Stimulated activated CD4-positive, alpha-beta T cell treated with anti-CD3 and anti-CD28 coated beads, Interleukin-12 subunit alpha, Interleukin-12 subunit beta, amount 100 ng/mL, for 4 hours (primary cell): ENCODE data around the gene SKAP1.
"Not testable (repeated sequence)": the region's sequence is repeated elsewhere in the genome, so short reads cannot be mapped to it uniquely, and the experiment has no call there.

Experiments used
- DNase-seq: peaks from one replicate; pipeline ENCODE4 v3.0.0-alpha.2; 2020

Gene SKAP1

DNA sequence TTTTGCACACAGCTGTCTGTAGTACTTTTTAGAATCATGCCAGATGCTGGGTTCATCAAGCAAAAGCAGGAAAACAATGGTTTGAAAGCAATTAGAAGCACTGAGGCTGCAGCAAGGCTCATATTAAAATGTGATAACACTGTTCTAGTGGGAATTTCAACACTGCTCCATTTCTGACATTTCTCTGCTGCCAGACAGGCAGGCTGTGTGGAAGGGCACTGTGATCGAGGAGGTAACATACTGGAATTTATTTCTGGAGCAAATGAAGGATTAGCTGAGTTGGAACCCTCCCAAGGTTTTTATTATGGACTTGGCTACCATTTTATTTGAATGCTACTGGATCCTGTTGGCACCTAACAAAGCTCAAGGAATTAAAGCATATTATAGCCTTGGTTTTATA, 66.9 kb downstream of the SKAP1 start:
- DNase-seq = no peak

DNA sequence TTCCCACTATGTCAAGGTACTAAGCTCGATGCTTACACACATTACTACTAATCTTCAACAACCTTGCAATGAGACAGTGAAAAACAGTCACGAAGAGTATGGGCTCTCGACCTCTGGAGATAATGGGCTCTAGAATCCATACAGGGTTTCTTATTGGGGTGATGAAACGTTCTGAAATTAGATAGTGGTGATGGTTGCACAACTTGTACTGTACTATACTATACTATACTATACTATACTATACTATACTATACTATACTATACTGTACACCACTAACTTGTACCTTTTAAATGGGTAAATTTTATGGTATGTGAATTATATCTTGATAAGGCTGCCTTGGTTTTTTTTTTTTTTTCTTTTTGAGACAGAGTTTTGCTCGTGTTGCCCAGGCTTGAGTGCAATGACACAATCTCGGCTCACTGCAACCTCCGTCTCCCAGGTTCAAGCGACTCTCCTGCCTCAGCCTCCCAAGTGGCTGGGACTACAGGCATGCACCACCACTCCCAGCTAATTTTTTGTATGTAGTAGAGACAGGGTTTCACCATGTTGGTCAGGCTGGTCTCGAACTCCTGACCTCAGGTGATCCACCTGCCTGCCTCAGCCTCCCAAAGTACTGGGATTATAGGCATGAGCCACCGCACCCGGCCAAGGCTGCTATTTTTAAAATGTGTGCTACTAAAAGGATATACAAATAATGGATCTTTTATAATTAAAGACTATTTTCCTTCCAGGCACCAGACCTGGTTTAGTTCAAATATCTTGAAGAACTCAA, 69.0 kb downstream of the SKAP1 start:
- DNase-seq = not testable (repeated sequence)

DNA sequence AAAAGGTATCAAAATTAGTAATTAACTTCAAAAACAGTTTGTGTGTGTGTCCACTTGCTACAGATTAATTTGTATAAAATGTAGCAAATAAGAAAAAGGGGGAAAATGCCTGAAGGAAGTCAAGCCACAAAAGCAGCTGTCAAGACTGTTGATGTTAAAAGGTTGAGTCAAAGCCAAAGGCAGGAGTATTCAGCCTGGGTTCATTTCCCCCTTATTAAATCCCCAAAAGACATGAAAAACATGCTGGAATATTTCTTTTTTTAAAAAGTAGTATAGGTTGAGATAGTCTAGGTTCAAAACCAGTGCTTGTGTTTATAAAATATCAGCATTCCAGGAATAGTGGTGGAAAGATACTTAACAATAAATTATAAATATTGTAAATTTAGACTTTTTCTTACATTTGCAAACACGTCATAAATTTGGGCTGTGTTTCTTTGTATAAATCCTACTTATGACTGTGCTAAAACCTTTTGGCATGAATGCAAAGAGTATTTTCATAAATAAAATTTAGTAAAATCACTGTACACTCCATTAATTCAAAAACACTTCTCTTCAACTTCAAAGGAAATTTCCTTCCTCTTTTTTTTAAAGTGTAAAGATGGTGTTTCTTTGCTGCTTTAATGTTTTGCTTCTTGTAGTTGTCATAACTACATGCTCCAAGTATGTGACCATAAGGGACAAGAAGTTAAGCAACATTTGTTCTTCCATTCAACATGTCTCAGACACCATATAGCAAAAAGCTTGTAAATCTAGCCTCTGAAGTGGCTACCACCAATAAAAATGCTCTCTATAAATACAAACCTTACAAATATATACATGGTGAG, 72.0 kb downstream of the SKAP1 start:
- no peak for DNase-seq

DNA sequence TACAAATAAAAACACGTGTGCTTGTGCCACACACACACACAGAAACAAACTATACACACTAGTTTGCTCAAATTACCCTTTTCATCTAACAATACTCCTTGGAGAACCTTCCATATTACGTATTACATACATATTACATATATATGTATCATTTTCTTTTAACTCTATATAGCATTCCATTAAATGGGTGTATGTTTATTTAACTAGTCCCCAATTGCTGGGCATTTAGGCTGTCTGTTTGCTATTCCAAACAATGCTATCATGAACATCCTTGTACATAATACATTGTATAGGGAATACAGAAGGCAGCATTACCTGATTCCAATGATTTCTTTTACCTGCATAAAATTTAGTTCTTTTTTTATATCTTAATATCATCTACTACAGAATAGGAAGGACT, 73.1 kb downstream of the SKAP1 start:
- DNase-seq = no peak

GRCh38 chr17:48352630-48353029, 77.4 kb downstream of the SKAP1 start:
- DNase-seq = no peak

- DNase-seq = no peak
Observed at GRCh38 chr17:48351911-48352332, 78.1 kb downstream of the SKAP1 start.

DNA sequence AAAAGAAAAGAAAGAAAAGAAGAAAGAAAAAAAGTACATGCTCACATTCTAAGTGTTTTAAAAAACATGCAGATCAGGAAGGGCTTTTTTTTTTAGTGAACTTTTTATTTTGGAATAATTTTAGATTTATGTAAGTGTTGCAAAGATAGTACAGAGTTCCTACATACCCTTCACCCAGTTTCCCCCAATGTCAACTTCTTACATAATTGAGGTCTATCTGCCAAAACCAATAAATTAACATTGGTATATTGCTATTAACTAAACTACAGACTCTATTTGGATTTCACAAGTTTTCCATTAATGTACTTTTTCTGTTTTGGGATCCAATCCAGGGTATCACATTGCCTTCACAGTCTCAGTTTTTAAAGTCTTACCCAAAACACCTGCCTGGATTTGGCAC, 81.7 kb downstream of the SKAP1 start:
- no peak for DNase-seq

- no peak for DNase-seq
Observed at GRCh38 chr17:48347177-48347576, 82.8 kb downstream of the SKAP1 start.

GRCh38 chr17:48344251-48344650, 85.8 kb downstream of the SKAP1 start:
- no peak for DNase-seq

DNA sequence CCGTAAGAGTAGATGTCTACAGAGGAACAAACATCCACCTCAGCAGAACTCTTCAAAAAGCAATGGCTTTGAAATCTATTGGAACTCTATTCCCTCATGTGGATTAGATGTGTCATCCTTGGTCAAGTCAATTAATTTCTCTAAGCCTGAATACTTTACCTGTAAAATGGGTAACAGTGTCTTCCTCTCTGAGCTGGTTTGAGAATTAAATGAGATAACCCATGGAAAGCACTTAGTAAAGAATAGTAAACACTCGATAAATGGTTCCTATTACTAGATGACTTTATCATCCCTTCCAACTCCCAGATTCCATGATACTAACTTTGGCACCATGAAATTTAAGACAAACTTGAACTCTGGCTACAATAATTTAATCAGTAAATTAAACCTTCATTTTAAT, 89.1 kb downstream of the SKAP1 start:
- no peak for DNase-seq

DNA sequence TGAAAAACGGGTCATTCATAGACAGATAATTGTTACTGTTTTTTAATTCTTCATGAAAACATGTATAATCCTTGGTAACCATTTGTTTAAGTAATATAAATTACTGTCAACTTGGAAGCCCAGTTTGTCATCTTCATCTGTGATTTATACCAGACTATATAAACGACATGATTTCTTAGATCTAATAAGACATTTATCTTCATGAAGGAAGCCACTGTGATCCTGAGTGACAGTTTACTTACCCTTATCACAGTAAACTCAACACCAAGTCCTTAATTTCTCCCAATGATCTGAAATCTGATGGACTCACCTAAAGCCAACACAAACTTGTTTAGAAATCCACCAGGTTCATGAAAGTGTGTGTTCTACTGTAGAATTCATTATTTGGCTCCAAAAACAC, 91.3 kb downstream of the SKAP1 start:
- no peak for DNase-seq

DNA sequence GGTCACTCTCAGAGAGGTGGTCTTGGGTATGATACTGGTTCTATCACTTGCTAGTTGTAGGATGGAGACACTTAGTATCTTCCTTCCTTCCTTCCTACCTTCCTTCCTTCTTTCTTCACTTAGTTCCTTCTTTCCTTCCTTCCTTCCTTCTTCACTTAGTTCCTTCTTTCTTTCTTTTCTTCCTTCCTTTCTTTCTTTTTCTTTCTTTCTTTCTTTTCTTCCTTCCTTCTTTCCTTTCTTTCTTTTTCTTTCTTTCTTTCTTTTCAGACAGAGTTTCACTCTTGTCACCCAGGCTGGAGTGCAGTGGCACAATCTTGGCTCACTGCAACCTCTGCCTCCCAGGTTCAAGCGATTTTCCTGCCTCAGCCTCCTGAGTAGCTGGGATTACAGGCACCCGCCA, 92.1 kb downstream of the SKAP1 start:
- not testable (repeated sequence) for DNase-seq

- DNase-seq = no peak
Observed at GRCh38 chr17:48336986-48337385, 93.0 kb downstream of the SKAP1 start.

GRCh38 chr17:48335858-48336500, 94.0 kb downstream of the SKAP1 start:
- no peak for DNase-seq

DNA sequence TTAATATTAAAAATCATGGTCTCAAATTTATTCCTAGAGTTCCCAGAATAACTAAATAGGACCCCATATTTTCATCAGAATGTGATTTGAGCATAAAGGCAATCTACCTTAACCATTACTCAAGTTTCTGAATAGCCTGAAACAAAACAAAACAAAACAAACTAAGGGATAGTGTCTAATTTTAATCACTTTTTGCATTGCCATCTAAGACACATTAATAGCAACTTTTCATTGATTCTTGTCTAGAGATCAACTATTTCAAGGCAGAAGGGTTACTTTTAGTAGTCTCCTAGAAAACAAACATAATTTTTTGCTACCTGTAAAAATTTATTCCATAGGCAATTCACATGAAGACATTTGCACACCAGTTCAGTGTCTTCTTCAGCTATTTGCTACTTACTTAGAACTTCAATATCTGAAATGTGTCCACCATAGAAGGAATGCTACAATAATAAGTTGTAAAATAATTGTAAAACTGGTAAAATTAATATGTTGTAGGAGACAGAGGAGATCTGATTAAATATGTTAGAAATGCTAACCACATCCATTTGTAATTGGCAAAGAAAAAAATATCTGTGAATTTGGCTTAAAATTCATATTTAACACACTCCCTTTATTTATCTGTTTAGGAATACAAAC, 94.7 kb downstream of the SKAP1 start:
- DNase-seq = no peak

GRCh38 chr17:48333034-48333530, 96.9 kb downstream of the SKAP1 start:
- DNase-seq = no peak

- DNase-seq = no peak
Observed at GRCh38 chr17:48330887-48331286, 99.1 kb downstream of the SKAP1 start.

DNA sequence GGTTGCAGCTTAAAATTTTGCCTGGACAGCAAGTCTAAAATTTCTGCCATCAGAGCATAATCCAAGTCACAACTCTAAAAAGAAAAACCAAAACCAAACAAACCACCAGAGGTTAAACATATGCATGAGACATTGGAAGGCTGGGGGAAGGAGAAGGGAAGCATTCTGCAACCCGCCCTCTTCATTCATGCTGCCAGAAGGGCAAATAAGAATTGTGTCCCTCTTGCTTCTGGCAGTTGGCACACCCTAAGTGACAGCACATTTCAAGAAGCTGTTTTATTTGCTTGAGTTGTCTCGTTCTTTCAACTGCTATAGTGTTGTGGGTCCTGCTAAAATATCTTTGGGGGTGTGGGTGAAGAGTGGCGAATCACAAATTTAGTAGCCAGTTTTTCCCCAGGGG, 99.6 kb downstream of the SKAP1 start:
- no peak for DNase-seq

DNA sequence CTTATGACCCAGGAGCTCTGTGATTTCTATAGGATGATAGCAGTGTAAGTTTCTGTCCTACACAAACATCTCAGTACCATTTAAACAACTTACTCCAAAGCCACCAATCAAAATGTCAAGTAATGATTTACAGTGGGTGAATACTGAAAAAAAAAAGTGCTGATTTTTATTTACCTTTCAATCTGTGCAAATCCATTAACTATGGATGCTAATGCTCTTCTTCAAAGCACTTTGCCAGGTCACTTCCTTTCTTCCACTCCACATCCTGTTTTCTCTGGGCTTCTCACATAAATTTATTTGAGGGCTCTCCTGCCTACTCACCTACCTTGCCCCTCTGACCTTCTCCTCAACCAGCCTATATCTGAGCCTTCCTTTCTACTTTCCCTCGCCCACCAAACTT, 101.6 kb downstream of the SKAP1 start:
- no peak for DNase-seq

DNA sequence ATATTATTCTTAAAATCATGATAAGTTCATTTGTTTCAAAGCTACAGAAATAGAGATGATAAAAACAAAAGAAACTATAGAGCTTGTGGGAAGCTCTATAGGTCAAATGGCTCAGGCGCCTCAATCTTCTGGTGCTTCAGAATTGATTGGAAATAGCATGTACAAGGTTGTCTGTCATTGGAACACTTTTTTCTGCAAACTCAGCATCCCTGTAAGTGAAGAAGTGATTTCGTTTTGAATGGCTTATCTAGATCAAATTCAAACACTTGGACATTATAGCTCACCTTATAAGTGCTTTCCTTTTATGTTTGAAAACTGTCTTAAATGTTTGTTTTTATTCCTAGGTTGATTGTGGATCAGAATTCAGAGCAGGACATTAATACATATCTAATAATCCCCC, 103.7 kb downstream of the SKAP1 start:
- no peak for DNase-seq

- no peak for DNase-seq
Observed at GRCh38 chr17:48322060-48322459, 108.0 kb downstream of the SKAP1 start.

- DNase-seq = no peak
Observed at GRCh38 chr17:48317732-48318131, 112.3 kb downstream of the SKAP1 start.

- no peak for DNase-seq
Observed at GRCh38 chr17:48314716-48315115, 115.3 kb downstream of the SKAP1 start.
